ENCODE data around the gene CYP2R1.

GRCh38 chr11:14904745-14905103 lies 12.7 kb upstream of the CYP2R1 start:
- TF ChIP-seq ZBTB39 (CRISPR knock-in tag; IDR thresholded peaks at IDR 0.05) (no peak), ZBTB33 (CRISPR knock-in tag; IDR thresholded peaks at IDR 0.05) (peak; percentile 94), NFATC3 (CRISPR knock-in tag; IDR thresholded peaks at IDR 0.05) (no peak), CTCF (CRISPR knock-in tag; IDR thresholded peaks at IDR 0.05) (peak; percentile 49), STAT6 (CRISPR knock-in tag; IDR thresholded peaks at IDR 0.05; ENCODE audit: borderline replicate concordance) (no peak), ZNF674 (CRISPR knock-in tag; IDR thresholded peaks at IDR 0.05; ENCODE audit: low read depth) (no peak), SAFB2 (CRISPR knock-in tag; IDR thresholded peaks at IDR 0.05; ENCODE audit: borderline replicate concordance, low read depth) (no peak), POLR2AphosphoS5 (IDR thresholded peaks at IDR 0.05; ENCODE audit: low read depth, low read length) (no peak), SMARCE1 (IDR thresholded peaks at IDR 0.05; ENCODE audit: borderline replicate concordance) (no peak), RARG (CRISPR knock-in tag; IDR thresholded peaks at IDR 0.05; ENCODE audit: low read depth) (no peak), ZNF557 (CRISPR knock-in tag; IDR thresholded peaks at IDR 0.05) (no peak)

All from HepG2 (cell line).